ENCODE data around the gene FNBP1.

DNA sequence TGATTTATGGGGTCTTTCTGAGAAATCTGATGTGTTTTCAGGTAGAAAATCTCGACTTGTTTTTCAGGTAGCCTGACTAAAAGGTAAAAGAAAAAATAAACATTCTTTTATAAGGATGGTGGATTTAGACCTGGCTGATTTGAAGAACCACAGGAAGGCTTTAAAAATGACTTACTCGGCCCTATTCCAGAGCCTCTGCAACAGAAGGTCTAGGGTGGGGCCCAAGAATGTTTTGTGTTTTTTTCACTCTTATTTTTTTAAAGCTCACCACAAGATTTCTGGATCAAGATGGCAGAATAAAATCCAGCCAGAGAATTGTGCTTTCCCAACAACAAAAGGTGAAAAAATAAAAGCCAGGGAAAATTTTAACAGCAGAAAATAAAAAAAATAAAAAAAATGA, 59.1 kb downstream of the FNBP1 start:
- TF ChIP-seq EZH2 (IDR thresholded peaks at IDR 0.05): no peak
- TF ChIP-seq POLR2AphosphoS5 (IDR thresholded peaks at IDR 0.05; ENCODE audit: borderline replicate concordance, low read depth, low read length): no peak
- no peak for TF ChIP-seq FOXP2 (optimal IDR thresholded peaks at IDR 0.05; ENCODE audit: control extremely low read depth, extremely low read length, insufficient read depth)

All from SK-N-MC (cell line).